Measurements from ENCODE around the gene WFDC5. TPM values are rescaled to one million over a fixed set of nuclear protein-coding genes. Genes with fewer than 3 reads are reported as not detected.

WFDC5 gene
- total RNA-seq, 3 donors from 2014 or later (not counting 1 experiment from before 2014, with no cell fraction given): not detected

DNA sequence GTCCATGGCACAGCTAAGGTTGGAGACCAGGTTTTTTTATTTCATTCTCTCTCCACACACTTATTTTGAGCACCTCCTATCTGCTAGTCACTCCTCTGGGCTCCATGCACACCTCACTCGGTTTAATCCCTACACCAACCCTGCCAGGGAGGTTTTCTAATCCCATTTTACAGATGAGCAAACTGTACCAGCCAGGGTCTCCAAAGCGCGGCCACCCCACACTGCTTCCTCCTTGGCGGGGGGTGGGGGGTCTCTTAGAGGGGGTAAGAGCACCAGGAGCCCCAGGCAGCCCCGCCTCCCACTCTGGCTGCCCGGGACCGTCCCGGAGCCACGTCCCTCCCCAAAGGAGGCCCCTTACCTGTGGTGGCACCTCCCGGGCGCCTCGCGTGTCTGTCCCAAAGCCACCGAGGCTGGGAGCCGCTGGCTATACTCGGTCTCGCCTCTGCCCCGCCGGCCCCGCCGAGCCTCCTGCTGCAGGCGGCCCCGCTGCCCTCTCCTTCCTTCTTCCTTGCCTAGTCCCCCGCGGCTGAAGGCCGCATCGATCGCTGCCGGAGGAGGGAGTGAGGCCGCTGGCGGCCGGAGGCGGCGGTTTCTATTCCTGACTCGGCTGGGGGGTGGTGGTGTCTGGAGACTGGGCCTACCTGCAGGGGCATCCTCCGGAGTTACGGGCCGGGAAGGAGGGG lies 14.3 kb downstream of the WFDC5 start, which contains the start of gene KCNS1:
Gene KCNS1, minus strand, starts transcription at position 565 of the 683 bp plus-strand sequence. CDS start 1,891 bp downstream, outside the sequence.
- DNase-seq: no peak

DNA sequence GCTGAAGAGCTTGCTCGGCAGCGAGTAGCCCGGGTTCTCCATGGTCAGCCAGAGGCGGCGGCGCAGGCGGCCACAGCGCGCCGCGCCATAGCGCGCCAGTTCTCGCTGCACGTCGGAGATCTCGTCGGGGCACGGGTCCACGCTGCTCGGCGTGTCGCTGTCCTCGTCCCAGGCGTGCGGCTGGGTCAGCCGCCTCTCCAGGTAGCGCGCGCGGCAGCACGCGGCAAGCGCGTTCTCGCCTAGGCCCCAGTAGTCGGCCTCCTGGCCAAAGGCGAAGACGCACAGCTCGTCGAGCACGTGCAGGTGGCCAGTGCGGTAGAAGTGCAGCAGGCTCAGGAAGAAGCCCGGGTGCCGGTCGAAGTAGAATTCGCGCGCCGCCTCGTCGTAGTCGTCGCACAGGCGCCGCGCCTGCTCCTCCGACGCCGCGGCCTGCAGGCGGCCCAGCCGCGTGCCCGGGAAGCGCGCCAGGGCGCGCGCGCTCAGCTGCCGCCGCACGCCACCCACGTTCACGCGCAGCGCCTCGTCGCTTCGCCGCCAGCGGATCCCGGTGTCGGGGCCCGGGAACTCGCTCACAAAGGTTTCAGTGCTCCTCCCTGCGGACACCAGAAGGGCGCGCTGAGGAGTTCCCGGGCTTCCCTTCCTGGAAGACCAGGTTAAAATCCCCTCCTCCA lies 16.7 kb downstream of the WFDC5 start:
- no peaks in the 10 kb centered on the region for H3K9me3 ChIP-seq (ENCODE audit: control insufficient read depth, insufficient read depth, low read length)
- peaks cover 18% of the 10 kb centered on the region for H3K27me3 ChIP-seq (ENCODE audit: control insufficient read depth, insufficient read depth, low read length)
- Mint-ChIP-seq H3K9me3 (no peaks in the 10 kb centered on the region), H3K36me3 (no peaks in the 10 kb centered on the region), H3K27ac (no peak overlapping the region), H3K4me3 (no peak overlapping the region), H3K27me3 (ENCODE audit: low read depth in 2 of 2) (peaks cover 29 to 37% of the 10 kb centered on the region in 2 donors), H3K4me1 (peaks cover 0 to 9% of the 10 kb centered on the region in 2 donors)
- peak in 1 of 2 donors; percentile 59 for DNase-seq
- peak in 2 of 3 donors; percentile 30 to 38 for ATAC-seq
- H3K4me1 ChIP-seq (ENCODE audit: control insufficient read depth, insufficient read depth, low read length): peaks cover 4% of the 10 kb centered on the region
- WGBS (ENCODE audit: insufficient coverage): 15% methylated on average over 90 of the region's 91 CpGs
- H3K36me3 ChIP-seq (ENCODE audit: control insufficient read depth, insufficient read depth, low read length): no peaks in the 10 kb centered on the region
- no peak overlapping the region for H3K4me3 ChIP-seq (ENCODE audit: low read length)
- no peak overlapping the region for H3K27ac ChIP-seq (ENCODE audit: low read length)
- TF ChIP-seq, protein P1, sequence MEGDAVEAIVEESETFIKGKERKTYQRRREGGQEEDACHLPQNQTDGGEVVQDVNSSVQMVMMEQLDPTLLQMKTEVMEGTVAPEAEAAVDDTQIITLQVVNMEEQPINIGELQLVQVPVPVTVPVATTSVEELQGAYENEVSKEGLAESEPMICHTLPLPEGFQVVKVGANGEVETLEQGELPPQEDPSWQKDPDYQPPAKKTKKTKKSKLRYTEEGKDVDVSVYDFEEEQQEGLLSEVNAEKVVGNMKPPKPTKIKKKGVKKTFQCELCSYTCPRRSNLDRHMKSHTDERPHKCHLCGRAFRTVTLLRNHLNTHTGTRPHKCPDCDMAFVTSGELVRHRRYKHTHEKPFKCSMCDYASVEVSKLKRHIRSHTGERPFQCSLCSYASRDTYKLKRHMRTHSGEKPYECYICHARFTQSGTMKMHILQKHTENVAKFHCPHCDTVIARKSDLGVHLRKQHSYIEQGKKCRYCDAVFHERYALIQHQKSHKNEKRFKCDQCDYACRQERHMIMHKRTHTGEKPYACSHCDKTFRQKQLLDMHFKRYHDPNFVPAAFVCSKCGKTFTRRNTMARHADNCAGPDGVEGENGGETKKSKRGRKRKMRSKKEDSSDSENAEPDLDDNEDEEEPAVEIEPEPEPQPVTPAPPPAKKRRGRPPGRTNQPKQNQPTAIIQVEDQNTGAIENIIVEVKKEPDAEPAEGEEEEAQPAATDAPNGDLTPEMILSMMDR (IDR thresholded peaks at IDR 0.05): no peak
- intact Hi-C loops (cut with micrococcal nuclease): loop anchor here (5.0 kb wide), 1 partner anchor 141 kb away; no protein-coding TSS in a partner anchor

More for the DNA sequence above, 14.3 kb downstream of the WFDC5 start, which contains the start of gene KCNS1:
- Histone ChIP-seq H3K9me3 (ENCODE audit: control insufficient read depth, insufficient read depth, low read length) (no peaks in the 10 kb centered on the region), H3K4me3 (ENCODE audit: low read length) (no peak within 1 kb of the TSS), H3K36me3 (ENCODE audit: control insufficient read depth, insufficient read depth, low read length) (no peaks in the 10 kb centered on the region), H3K4me1 (ENCODE audit: control insufficient read depth, insufficient read depth, low read length) (peaks cover 4% of the 10 kb centered on the region), H3K27me3 (ENCODE audit: control insufficient read depth, insufficient read depth, low read length) (peaks cover 18% of the 10 kb centered on the region), H3K27ac (ENCODE audit: low read length) (no peak within 1 kb of the TSS)
- Mint-ChIP-seq H3K4me1 (peaks cover 0 to 9% of the 10 kb centered on the region in 2 donors), H3K9me3 (no peaks in the 10 kb centered on the region), H3K4me3 (peak within 1 kb of the TSS; percentile 18), H3K27ac (no peak within 1 kb of the TSS), H3K27me3 (ENCODE audit: low read depth in 2 of 2) (peaks cover 34 to 51% of the 10 kb centered on the region in 2 donors), H3K36me3 (no peaks in the 10 kb centered on the region)
- no peak for ATAC-seq
- TF ChIP-seq, protein P1 (IDR thresholded peaks at IDR 0.05): no peak
- intact Hi-C loops (cut with micrococcal nuclease): no loop called here
- WGBS (ENCODE audit: insufficient coverage): 7% methylated on average over 36 of the region's 38 CpGs

DNA sequence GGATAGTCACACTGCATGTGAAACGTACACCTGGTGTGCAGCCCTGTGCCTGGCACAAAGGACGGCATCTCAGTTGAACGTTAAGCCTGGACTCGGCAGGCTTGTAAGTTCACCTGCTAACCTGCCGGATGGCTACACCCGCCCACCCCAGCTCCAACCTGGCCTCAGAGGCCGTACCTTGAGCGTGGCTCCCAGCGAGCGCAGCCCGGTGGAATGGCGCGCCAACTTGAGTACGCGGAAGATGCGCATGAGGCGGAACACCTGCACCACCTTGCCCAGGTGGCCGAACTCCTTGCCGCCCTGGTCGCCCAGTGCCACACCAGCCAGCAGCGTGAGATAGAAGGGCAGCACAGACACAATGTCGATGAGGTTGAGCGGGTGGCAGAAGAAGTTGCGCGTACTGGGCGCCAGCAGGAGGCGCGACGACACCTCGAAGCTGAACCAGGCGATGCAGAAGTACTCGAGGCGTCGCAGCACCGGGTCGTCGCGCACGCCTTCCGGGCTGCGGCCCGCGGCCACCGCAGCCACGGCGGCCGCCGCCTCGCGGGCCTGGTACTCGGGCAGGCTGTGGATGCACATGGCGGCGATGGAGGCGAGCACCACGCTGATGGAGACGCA lies 17.4 kb downstream of the WFDC5 start:
- H3K36me3 ChIP-seq (ENCODE audit: control insufficient read depth, insufficient read depth, low read length): no peaks in the 10 kb centered on the region
- no peaks in the 10 kb centered on the region for H3K9me3 ChIP-seq (ENCODE audit: control insufficient read depth, insufficient read depth, low read length)
- Mint-ChIP-seq H3K9me3 (no peaks in the 10 kb centered on the region), H3K4me1 (peaks cover 0 to 12% of the 10 kb centered on the region in 2 donors), H3K36me3 (no peaks in the 10 kb centered on the region), H3K27me3 (ENCODE audit: low read depth in 2 of 2) (peaks cover 29 to 30% of the 10 kb centered on the region in 2 donors), H3K27ac (no peak overlapping the region), H3K4me3 (peak overlapping the region; percentile 58)
- peak in 1 of 2 donors; percentile 70 for DNase-seq
- no peak overlapping the region for H3K27ac ChIP-seq (ENCODE audit: low read length)
- intact Hi-C loops (cut with micrococcal nuclease): loop anchor here (5.0 kb wide), 1 partner anchor 140 kb away; no protein-coding TSS in a partner anchor
- TF ChIP-seq, protein P1 (IDR thresholded peaks at IDR 0.05): no peak
- H3K4me3 ChIP-seq (ENCODE audit: low read length): no peak overlapping the region
- H3K27me3 ChIP-seq (ENCODE audit: control insufficient read depth, insufficient read depth, low read length): peaks cover 18% of the 10 kb centered on the region
- peaks cover 4% of the 10 kb centered on the region for H3K4me1 ChIP-seq (ENCODE audit: control insufficient read depth, insufficient read depth, low read length)
- 29% methylated on average over 56 of the region's 56 CpGs for WGBS (ENCODE audit: insufficient coverage)
- peak; percentile 53 to 76 (median 76) for ATAC-seq
